H1 (cell line): Measurements from ENCODE around the gene CERT1. TPM values are rescaled to one million over a fixed set of nuclear protein-coding genes. Genes with fewer than 3 reads are reported as not detected.
A peak's percentile ranks its signal among the peaks of the same experiment; 100 is the strongest.

Source experiments
- HDAC6 ChIP-seq: IDR thresholded peaks from one replicate; pipeline ENCODE4 v1.7.1; 2012; ENCODE audit warnings: low read depth, mild to moderate bottlenecking, inconsistent platforms, low read length, moderate library complexity
- JUN ChIP-seq: IDR thresholded peaks from 2 replicates; pipeline ENCODE4 v1.6.1; 2011; ENCODE audit warnings: low read depth, mild to moderate bottlenecking, improper control_type of control experiment, low read length
- PHF8 ChIP-seq: fragments of 200-600 bp; sonication (generic); conservative IDR thresholded peaks from 2 replicates; pipeline ENCODE4 v1.7.1; 2012; ENCODE audit warnings: low read depth, mild to moderate bottlenecking, inconsistent platforms, low read length, moderate library complexity
- RBBP5 ChIP-seq: IDR thresholded peaks from 2 replicates; pipeline ENCODE4 v1.7.1; 2012; ENCODE audit warnings: low read depth, mild to moderate bottlenecking, inconsistent platforms, low read length, moderate library complexity, borderline replicate concordance
- TAF7 ChIP-seq: optimal IDR thresholded peaks from 2 replicates; pipeline ENCODE3; 2011; ENCODE audit warnings: low read depth, mild to moderate bottlenecking, inconsistent platforms, low read length, moderate library complexity, borderline replicate concordance
- polyA plus RNA-seq, 7 experiments: library from polyadenylated mRNA; depleted of rRNA in 3 of 7; stranded (reverse) in 5 of 7; unstranded in 2 of 7; fragments of >200 nt in 5 of 7; fragments of 200-250 nt in 2 of 7; gene quantifications; 1 replicate in 5 of 7; 2 replicates in 1 of 7; 4 replicates in 1 of 7; pipeline versions ENCODE4 v1.2.1 to v1.2.3, GENCODE V29; 2011 to 2013; ENCODE audit warnings: missing spikeins in 2 of 7, mixed read lengths in 2 of 7
- total RNA-seq: library from RNA; stranded (reverse); fragmentation: NEBNext Ultra II Directional; extraction: Animal tissue kit (Norgen Biotek cat#: 25700); gene quantifications from 2 replicates; pipeline ENCODE4 v1.2.1, GENCODE V29; 2021
- TF ChIP-seq, protein P1 (sequence below): fragments of 300-600 bp; sonication (generic); IDR thresholded peaks from 2 replicates; pipeline ENCODE4 v1.7.1; 2012; ENCODE audit warnings: low read length, moderate library complexity, mild to moderate bottlenecking, inconsistent platforms; ENCODE audit not compliant: insufficient replicate concordance

Gene CERT1
- total and polyA plus RNA-seq, 2 of the 8 experiments (the other 6 are each of a cell fraction or from before 2014, with no cell fraction given), result 7.8 to 55.3 TPM

DNA sequence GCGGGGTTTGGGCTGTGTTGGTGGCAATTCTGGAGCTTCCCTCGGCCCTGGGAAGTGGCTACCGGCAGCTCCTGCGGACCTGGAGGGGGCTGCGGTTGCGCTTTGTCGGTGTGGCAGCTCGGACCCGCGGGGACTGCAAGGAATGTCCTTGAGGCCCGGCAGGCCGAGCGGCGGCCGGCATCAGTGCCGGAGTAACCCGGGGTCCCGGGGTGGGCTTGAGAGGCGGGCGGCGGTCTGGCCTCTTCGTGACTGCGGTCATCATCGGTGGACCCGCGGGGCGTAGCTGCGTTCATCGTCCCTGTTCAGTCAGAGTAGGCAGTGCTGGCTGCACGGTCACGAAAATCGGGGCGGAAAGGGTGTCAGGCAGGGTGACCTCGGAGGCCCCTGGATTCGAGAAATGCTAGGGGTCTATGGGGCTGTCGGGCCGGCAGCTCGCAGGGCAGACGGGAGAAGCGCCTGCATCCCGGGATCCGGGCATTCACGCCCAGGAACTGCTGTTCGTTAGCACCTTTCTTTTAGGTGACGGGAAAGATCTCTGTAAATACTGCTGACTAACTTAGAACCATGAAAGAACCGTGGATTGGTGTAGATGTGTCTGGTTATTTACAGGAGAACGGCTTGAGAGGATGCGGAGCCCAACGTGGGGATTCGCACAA is 173.9 kb downstream of the CERT1 start (continued):
- TF ChIP-seq, protein P1, sequence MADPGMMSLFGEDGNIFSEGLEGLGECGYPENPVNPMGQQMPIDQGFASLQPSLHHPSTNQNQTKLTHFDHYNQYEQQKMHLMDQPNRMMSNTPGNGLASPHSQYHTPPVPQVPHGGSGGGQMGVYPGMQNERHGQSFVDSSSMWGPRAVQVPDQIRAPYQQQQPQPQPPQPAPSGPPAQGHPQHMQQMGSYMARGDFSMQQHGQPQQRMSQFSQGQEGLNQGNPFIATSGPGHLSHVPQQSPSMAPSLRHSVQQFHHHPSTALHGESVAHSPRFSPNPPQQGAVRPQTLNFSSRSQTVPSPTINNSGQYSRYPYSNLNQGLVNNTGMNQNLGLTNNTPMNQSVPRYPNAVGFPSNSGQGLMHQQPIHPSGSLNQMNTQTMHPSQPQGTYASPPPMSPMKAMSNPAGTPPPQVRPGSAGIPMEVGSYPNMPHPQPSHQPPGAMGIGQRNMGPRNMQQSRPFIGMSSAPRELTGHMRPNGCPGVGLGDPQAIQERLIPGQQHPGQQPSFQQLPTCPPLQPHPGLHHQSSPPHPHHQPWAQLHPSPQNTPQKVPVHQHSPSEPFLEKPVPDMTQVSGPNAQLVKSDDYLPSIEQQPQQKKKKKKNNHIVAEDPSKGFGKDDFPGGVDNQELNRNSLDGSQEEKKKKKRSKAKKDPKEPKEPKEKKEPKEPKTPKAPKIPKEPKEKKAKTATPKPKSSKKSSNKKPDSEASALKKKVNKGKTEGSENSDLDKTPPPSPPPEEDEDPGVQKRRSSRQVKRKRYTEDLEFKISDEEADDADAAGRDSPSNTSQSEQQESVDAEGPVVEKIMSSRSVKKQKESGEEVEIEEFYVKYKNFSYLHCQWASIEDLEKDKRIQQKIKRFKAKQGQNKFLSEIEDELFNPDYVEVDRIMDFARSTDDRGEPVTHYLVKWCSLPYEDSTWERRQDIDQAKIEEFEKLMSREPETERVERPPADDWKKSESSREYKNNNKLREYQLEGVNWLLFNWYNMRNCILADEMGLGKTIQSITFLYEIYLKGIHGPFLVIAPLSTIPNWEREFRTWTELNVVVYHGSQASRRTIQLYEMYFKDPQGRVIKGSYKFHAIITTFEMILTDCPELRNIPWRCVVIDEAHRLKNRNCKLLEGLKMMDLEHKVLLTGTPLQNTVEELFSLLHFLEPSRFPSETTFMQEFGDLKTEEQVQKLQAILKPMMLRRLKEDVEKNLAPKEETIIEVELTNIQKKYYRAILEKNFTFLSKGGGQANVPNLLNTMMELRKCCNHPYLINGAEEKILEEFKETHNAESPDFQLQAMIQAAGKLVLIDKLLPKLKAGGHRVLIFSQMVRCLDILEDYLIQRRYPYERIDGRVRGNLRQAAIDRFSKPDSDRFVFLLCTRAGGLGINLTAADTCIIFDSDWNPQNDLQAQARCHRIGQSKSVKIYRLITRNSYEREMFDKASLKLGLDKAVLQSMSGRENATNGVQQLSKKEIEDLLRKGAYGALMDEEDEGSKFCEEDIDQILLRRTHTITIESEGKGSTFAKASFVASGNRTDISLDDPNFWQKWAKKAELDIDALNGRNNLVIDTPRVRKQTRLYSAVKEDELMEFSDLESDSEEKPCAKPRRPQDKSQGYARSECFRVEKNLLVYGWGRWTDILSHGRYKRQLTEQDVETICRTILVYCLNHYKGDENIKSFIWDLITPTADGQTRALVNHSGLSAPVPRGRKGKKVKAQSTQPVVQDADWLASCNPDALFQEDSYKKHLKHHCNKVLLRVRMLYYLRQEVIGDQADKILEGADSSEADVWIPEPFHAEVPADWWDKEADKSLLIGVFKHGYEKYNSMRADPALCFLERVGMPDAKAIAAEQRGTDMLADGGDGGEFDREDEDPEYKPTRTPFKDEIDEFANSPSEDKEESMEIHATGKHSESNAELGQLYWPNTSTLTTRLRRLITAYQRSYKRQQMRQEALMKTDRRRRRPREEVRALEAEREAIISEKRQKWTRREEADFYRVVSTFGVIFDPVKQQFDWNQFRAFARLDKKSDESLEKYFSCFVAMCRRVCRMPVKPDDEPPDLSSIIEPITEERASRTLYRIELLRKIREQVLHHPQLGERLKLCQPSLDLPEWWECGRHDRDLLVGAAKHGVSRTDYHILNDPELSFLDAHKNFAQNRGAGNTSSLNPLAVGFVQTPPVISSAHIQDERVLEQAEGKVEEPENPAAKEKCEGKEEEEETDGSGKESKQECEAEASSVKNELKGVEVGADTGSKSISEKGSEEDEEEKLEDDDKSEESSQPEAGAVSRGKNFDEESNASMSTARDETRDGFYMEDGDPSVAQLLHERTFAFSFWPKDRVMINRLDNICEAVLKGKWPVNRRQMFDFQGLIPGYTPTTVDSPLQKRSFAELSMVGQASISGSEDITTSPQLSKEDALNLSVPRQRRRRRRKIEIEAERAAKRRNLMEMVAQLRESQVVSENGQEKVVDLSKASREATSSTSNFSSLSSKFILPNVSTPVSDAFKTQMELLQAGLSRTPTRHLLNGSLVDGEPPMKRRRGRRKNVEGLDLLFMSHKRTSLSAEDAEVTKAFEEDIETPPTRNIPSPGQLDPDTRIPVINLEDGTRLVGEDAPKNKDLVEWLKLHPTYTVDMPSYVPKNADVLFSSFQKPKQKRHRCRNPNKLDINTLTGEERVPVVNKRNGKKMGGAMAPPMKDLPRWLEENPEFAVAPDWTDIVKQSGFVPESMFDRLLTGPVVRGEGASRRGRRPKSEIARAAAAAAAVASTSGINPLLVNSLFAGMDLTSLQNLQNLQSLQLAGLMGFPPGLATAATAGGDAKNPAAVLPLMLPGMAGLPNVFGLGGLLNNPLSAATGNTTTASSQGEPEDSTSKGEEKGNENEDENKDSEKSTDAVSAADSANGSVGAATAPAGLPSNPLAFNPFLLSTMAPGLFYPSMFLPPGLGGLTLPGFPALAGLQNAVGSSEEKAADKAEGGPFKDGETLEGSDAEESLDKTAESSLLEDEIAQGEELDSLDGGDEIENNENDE, result no peak
- TF ChIP-seq RBBP5 (peak; percentile 29; the same call in 1 of the 2 replicates), JUN (no peak), PHF8 (peak; percentile 28; the same call in 1 of the 2 replicates), TAF7 (no peak), HDAC6 (no peak)
